GM12878 (cell line): ENCODE data around the gene STAMBPL1. TPM values are rescaled to one million over a fixed set of nuclear protein-coding genes. Genes with fewer than 3 reads are reported as not detected.

Experiments used
- ATAC-seq: fragments of 200-7000 bp; cut with Tn5 transposase; 3 replicates; pipeline ENCODE4 v1.9.1; 2020; ENCODE audit warnings: mild to moderate bottlenecking, moderate library complexity
- BruUV-seq: library from RNA; stranded (reverse); fragments of 400-500 nt; replicated peaks from 2 replicates; lab custom pipeline; 2021; lab: Mats Ljungman, UMichigan
- CTCF ChIA-PET: fragments of 300-600 bp; sonication (Branson Sonifier 250); formaldehyde crosslinking; extraction: SDS; loops from one replicate; lab custom pipeline; 2021; ENCODE audit warnings: inconsistent platforms; lab: Yijun Ruan, JAX
- POLR2A ChIA-PET: fragments of 350-600 bp; formaldehyde crosslinking; extraction: SDS; loops from one replicate; lab custom pipeline; 2021; ENCODE audit warnings: inconsistent platforms; lab: Charles Lee
- RAD21 ChIA-PET: fragments of 300-600 bp; sonication (Branson Sonifier 250); formaldehyde crosslinking; loops from one replicate; lab custom pipeline; 2023; ENCODE audit warnings: antibody characterized with exemption; ENCODE audit not compliant: unreplicated experiment; lab: Charles Lee
- SMC1A ChIA-PET: fragments of 300-600 bp; sonication (Branson Sonifier 250); formaldehyde crosslinking; loops from one replicate; lab custom pipeline; 2023; ENCODE audit not compliant: unreplicated experiment, uncharacterized antibody; lab: Charles Lee
- DNase-seq: peaks from one replicate; pipeline ENCODE4 v3.0.0-alpha.2; 2011; ENCODE audit warnings: low read depth, low spot score
- FAIRE-seq: peaks from 3 replicates; lab custom pipeline; 2011; peaks lifted over from hg19 to GRCh38; lab: Jason Lieb, UNC
- H2AFZ ChIP-seq: 2 replicates; pipeline ENCODE4 v1.6.0; 2011; ENCODE audit warnings: low read depth, low read length, control low read depth; ENCODE audit not compliant: control insufficient read depth
- H3K27ac ChIP-seq: 2 replicates; pipeline ENCODE4 v1.5.1; 2011; ENCODE audit warnings: control low read depth; ENCODE audit not compliant: control insufficient read depth, insufficient read depth
- H3K27me3 ChIP-seq, 2 experiments: replicated peaks in 1 of 2; 2 replicates each; pipeline versions ENCODE4 v1.6.0 to v1.6.1; 2011; ENCODE audit warnings: low read length in 1 of 2; ENCODE audit not compliant: control insufficient read depth in 2 of 2, insufficient read depth in 2 of 2
- H3K36me3 ChIP-seq, 2 experiments: 2 replicates each; pipeline ENCODE4 v1.5.1; 2011; ENCODE audit warnings: low read length in 1 of 2; ENCODE audit not compliant: control insufficient read depth in 2 of 2, insufficient read depth in 2 of 2
- H3K4me1 ChIP-seq: 2 replicates; pipeline ENCODE4 v1.6.1; 2011; ENCODE audit warnings: mild to moderate bottlenecking, low read length, moderate library complexity, mixed read lengths; ENCODE audit not compliant: control insufficient read depth, insufficient read depth
- H3K4me2 ChIP-seq: 2 replicates; pipeline ENCODE4 v1.6.0; 2011; ENCODE audit warnings: control low read depth; ENCODE audit not compliant: control insufficient read depth, insufficient read depth
- H3K4me3 ChIP-seq: fragments of 200-600 bp; sonication (generic); 2 replicates; pipeline ENCODE4 v1.5.1; 2016
- H3K79me2 ChIP-seq: 2 replicates; pipeline ENCODE4 v1.6.0; 2011; ENCODE audit warnings: low read length; ENCODE audit not compliant: control insufficient read depth, insufficient read depth
- H3K9ac ChIP-seq: 2 replicates; pipeline ENCODE4 v1.8.0; 2011; ENCODE audit warnings: low read length, control low read depth, mixed read lengths; ENCODE audit not compliant: control insufficient read depth, insufficient read depth
- H3K9me3 ChIP-seq: replicated peaks from 3 replicates; pipeline ENCODE4 v1.5.1; 2011; ENCODE audit warnings: mild to moderate bottlenecking, low read length; ENCODE audit not compliant: control insufficient read depth, insufficient read depth
- H4K20me1 ChIP-seq: 2 replicates; pipeline ENCODE4 v1.6.0; 2011; ENCODE audit not compliant: control insufficient read depth, insufficient read depth
- FOXK2 ChIP-seq: fragments of 450-650 bp; IDR thresholded peaks from 2 replicates; pipeline ENCODE4 v1.6.1; 2017; ENCODE audit warnings: mild to moderate bottlenecking, moderate library complexity
- IKZF2 ChIP-seq, 2 experiments: fragments of 450-650 bp; IDR thresholded peaks; 2 replicates each; pipeline ENCODE4 v1.6.1; 2017; ENCODE audit warnings: mild to moderate bottlenecking in 2 of 2, moderate library complexity in 2 of 2
- LARP7 ChIP-seq: fragments of 450-650 bp; IDR thresholded peaks from 2 replicates; pipeline ENCODE4 v1.6.1; 2017; ENCODE audit warnings: mild to moderate bottlenecking
- MYB ChIP-seq: fragments of 150-350 bp; IDR thresholded peaks from 2 replicates; pipeline ENCODE4 v1.6.1; 2014; ENCODE audit warnings: mild to moderate bottlenecking, low read depth, low read length, borderline replicate concordance
- NR2C2 ChIP-seq: IDR thresholded peaks from 2 replicates; pipeline ENCODE4 v1.6.1; 2011; ENCODE audit warnings: borderline replicate concordance, low read depth; ENCODE audit not compliant: control insufficient read depth, insufficient read length
- SUZ12 ChIP-seq: fragments of 200-600 bp; sonication (generic); IDR thresholded peaks from one replicate; pipeline ENCODE4 v1.6.1; 2018; ENCODE audit warnings: antibody characterized with exemption, mild to moderate bottlenecking; ENCODE audit not compliant: unreplicated experiment
- TCF12 ChIP-seq: IDR thresholded peaks from 2 replicates; pipeline ENCODE4 v1.6.1; 2011; ENCODE audit warnings: low read depth, mild to moderate bottlenecking, low read length
- ZNF207 ChIP-seq: fragments of 450-650 bp; IDR thresholded peaks from 2 replicates; pipeline ENCODE4 v1.6.1; 2014; ENCODE audit warnings: antibody characterized with exemption, mild to moderate bottlenecking, borderline replicate concordance
- ZNF217 ChIP-seq: fragments of 450-650 bp; IDR thresholded peaks from 2 replicates; pipeline ENCODE4 v1.6.1; 2017; ENCODE audit warnings: antibody characterized with exemption, mild to moderate bottlenecking
- WGBS: methylation state at CpG from one replicate; pipeline ENCODE4 v1.1.6; 2016; ENCODE audit warnings: low lambda C conversion rate; ENCODE audit not compliant: insufficient replicate concordance, insufficient coverage; ENCODE audit errors: missing lambda C conversion rate; 5-methylcytosine and 5-hydroxymethylcytosine counted together
- in situ Hi-C: fragments of 300-500 bp; cut with MboI; formaldehyde crosslinking; loops from 9 replicates; pipeline ENCODE4 v1.14.3; 2018; ENCODE audit warnings: mixed read lengths
- intact Hi-C: fragments of 100-400 bp; cut with micrococcal nuclease; formaldehyde crosslinking; loops from one replicate; pipeline ENCODE4 v1.14.2; 2022; ENCODE audit not compliant: unreplicated experiment
- polyA plus RNA-seq, 11 experiments: library from polyadenylated mRNA; depleted of rRNA in 4 of 11; unstranded in 6 of 11; stranded (reverse) in 5 of 11; fragments of >200 nt; fragmentation: Nextera tagmentation in 4 of 11; fragmentation: Illumina TruSeq in 1 of 11; extraction: Ambion mirVana in 4 of 11; extraction: Trizol in 1 of 11; gene quantifications; 1 replicate in 1 of 11; 2 replicates in 10 of 11; pipeline versions ENCODE4 v1.2.1 to v1.2.3, GENCODE V29; 2011 to 2016; ENCODE audit warnings: inconsistent platforms in 2 of 11, missing spikeins in 2 of 11, low read depth in 1 of 11
- total RNA-seq, 4 experiments: library from RNA; depleted of rRNA in 3 of 4; stranded (reverse); fragments of >200 nt in 3 of 4; fragmentation: Illumina TruSeq in 1 of 4; extraction: Trizol in 1 of 4; gene quantifications; 2 replicates each; pipeline versions ENCODE4 v1.2.1 to v1.2.3, GENCODE V29; 2013 to 2021
- TF ChIP-seq, protein P1 (sequence below): IDR thresholded peaks from 2 replicates; pipeline ENCODE4 v1.6.1; 2011; ENCODE audit warnings: low read depth, low read length, improper control_type of control experiment, borderline replicate concordance
- TF ChIP-seq, protein P2 (sequence below): fragments of 150-350 bp; IDR thresholded peaks from 2 replicates; pipeline ENCODE4 v1.6.1; 2014; ENCODE audit warnings: mild to moderate bottlenecking, low read depth, low read length
- TF ChIP-seq, protein P3 (sequence below): fragments of 450-650 bp; IDR thresholded peaks from 2 replicates; pipeline ENCODE4 v1.6.1; 2017; ENCODE audit warnings: mild to moderate bottlenecking, moderate library complexity
- TF ChIP-seq, protein P4 (sequence below): fragments of 450-650 bp; IDR thresholded peaks from 2 replicates; pipeline ENCODE4 v1.6.1; 2014; ENCODE audit warnings: mild to moderate bottlenecking
- TF ChIP-seq, protein P5 (sequence below): IDR thresholded peaks from 2 replicates; pipeline ENCODE4 v1.6.1; 2012; ENCODE audit warnings: low read length, inconsistent platforms

Gene STAMBPL1
- total and polyA plus RNA-seq, 10 of the 15 experiments (the other 5 are each of a cell fraction or from before 2014, with no cell fraction given), result 7.5 to 44.1 (median 25.4) TPM

DNA sequence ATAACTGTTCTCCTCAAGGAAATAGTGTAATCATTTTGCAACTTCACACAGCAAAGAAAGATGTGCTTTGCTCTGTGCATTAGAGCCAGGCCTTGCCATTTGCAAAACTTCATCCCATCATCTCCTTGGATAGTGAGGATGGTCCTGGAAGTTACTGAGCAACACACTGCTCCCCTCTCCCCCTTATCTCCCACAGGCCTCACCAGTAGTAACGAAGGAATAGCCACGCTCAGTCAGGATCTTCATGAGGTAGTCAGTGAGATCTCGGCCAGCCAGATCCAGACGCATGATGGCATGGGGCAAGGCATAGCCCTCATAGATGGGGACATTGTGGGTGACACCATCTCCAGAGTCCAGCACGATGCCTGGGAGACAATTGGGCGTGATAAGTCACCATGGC is 61.0 kb downstream of the STAMBPL1 start (continued):
- TF ChIP-seq, protein P1, sequence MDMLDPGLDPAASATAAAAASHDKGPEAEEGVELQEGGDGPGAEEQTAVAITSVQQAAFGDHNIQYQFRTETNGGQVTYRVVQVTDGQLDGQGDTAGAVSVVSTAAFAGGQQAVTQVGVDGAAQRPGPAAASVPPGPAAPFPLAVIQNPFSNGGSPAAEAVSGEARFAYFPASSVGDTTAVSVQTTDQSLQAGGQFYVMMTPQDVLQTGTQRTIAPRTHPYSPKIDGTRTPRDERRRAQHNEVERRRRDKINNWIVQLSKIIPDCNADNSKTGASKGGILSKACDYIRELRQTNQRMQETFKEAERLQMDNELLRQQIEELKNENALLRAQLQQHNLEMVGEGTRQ, result no peak
- no peak for TF ChIP-seq ZNF217

DNA sequence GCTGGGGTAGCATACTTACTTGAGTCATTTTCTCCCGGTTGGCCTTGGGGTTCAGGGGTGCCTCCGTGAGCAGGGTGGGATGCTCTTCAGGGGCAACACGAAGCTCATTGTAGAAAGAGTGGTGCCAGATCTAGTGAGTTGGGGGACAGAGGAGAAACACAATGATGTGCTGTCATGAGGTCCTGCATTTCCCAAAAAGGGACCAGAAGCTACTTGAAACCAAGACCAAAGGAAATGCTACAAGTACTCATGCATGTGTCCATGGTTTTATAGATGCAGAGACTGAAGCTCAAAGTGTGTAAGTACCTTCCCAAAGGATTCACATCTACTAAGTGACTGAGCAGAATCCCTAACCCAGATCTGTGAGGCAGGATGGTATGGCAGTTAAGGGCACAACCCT is 63.7 kb downstream of the STAMBPL1 start:
- peaks cover 4% of the 10 kb centered on the region for H3K4me1 ChIP-seq
- intact Hi-C loops (no loop called here), in situ Hi-C loops (no loop called here)
- DNase-seq, result no peak
- SMC1A ChIA-PET, result interaction anchor here (0.7 to 5.2 kb wide), 14 partner anchors 9 to 426 kb away, joined by 3 to 28 read pairs (median 4); partner anchors contain the start of gene FAS
- H3K4me2 ChIP-seq, result no peak overlapping the region
- no peak overlapping the region for H3K27ac ChIP-seq
- H3K79me2 ChIP-seq, result no peaks in the 10 kb centered on the region
- H4K20me1 ChIP-seq, result no peaks in the 10 kb centered on the region
- POLR2A ChIA-PET, result no interaction called here
- no TSS peak for BruUV-seq
- no peak for FAIRE-seq
- H3K27me3 ChIP-seq, result no peaks in the 10 kb centered on the region
- H3K4me3 ChIP-seq, result no peak overlapping the region
- WGBS, result 97% methylated on average over 3 of the region's 3 CpGs
- H3K36me3 ChIP-seq, result no peaks in the 10 kb centered on the region; a peak in 3 of 4 replicates
- no peak overlapping the region for H2AFZ ChIP-seq
- H3K9me3 ChIP-seq, result no peaks in the 10 kb centered on the region
- CTCF ChIA-PET, result interaction anchor here (1.1 to 5.3 kb wide), 9 partner anchors 7 to 274 kb away, joined by 3 to 42 read pairs (median 8); no protein-coding TSS in a partner anchor
- no peak for ATAC-seq
- no peak overlapping the region for H3K9ac ChIP-seq
- RAD21 ChIA-PET, result interaction anchor here (1.2 to 3.6 kb wide), 4 partner anchors 11 to 109 kb away, joined by 3 to 21 read pairs (median 11); no protein-coding TSS in a partner anchor
- TF ChIP-seq, protein P2, sequence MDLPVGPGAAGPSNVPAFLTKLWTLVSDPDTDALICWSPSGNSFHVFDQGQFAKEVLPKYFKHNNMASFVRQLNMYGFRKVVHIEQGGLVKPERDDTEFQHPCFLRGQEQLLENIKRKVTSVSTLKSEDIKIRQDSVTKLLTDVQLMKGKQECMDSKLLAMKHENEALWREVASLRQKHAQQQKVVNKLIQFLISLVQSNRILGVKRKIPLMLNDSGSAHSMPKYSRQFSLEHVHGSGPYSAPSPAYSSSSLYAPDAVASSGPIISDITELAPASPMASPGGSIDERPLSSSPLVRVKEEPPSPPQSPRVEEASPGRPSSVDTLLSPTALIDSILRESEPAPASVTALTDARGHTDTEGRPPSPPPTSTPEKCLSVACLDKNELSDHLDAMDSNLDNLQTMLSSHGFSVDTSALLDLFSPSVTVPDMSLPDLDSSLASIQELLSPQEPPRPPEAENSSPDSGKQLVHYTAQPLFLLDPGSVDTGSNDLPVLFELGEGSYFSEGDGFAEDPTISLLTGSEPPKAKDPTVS, result no peak
- TF ChIP-seq, protein P3, sequence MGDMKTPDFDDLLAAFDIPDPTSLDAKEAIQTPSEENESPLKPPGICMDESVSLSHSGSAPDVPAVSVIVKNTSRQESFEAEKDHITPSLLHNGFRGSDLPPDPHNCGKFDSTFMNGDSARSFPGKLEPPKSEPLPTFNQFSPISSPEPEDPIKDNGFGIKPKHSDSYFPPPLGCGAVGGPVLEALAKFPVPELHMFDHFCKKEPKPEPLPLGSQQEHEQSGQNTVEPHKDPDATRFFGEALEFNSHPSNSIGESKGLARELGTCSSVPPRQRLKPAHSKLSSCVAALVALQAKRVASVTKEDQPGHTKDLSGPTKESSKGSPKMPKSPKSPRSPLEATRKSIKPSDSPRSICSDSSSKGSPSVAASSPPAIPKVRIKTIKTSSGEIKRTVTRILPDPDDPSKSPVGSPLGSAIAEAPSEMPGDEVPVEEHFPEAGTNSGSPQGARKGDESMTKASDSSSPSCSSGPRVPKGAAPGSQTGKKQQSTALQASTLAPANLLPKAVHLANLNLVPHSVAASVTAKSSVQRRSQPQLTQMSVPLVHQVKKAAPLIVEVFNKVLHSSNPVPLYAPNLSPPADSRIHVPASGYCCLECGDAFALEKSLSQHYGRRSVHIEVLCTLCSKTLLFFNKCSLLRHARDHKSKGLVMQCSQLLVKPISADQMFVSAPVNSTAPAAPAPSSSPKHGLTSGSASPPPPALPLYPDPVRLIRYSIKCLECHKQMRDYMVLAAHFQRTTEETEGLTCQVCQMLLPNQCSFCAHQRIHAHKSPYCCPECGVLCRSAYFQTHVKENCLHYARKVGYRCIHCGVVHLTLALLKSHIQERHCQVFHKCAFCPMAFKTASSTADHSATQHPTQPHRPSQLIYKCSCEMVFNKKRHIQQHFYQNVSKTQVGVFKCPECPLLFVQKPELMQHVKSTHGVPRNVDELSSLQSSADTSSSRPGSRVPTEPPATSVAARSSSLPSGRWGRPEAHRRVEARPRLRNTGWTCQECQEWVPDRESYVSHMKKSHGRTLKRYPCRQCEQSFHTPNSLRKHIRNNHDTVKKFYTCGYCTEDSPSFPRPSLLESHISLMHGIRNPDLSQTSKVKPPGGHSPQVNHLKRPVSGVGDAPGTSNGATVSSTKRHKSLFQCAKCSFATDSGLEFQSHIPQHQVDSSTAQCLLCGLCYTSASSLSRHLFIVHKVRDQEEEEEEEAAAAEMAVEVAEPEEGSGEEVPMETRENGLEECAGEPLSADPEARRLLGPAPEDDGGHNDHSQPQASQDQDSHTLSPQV, result no peak
- TF ChIP-seq IKZF2 (IDR thresholded peaks at IDR 0.05), result no peak
- no peak for TF ChIP-seq ZNF207
- no peak for TF ChIP-seq MYB
- TF ChIP-seq FOXK2, result no peak
- TF ChIP-seq SUZ12, result no peak
- TF ChIP-seq, protein P4, sequence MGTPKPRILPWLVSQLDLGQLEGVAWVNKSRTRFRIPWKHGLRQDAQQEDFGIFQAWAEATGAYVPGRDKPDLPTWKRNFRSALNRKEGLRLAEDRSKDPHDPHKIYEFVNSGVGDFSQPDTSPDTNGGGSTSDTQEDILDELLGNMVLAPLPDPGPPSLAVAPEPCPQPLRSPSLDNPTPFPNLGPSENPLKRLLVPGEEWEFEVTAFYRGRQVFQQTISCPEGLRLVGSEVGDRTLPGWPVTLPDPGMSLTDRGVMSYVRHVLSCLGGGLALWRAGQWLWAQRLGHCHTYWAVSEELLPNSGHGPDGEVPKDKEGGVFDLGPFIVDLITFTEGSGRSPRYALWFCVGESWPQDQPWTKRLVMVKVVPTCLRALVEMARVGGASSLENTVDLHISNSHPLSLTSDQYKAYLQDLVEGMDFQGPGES, result no peak
- TF ChIP-seq, protein P5, sequence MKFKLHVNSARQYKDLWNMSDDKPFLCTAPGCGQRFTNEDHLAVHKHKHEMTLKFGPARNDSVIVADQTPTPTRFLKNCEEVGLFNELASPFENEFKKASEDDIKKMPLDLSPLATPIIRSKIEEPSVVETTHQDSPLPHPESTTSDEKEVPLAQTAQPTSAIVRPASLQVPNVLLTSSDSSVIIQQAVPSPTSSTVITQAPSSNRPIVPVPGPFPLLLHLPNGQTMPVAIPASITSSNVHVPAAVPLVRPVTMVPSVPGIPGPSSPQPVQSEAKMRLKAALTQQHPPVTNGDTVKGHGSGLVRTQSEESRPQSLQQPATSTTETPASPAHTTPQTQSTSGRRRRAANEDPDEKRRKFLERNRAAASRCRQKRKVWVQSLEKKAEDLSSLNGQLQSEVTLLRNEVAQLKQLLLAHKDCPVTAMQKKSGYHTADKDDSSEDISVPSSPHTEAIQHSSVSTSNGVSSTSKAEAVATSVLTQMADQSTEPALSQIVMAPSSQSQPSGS, result no peak
- TF ChIP-seq TCF12, result no peak
- no peak for TF ChIP-seq LARP7
- TF ChIP-seq NR2C2, result no peak
